Small intestine (tissue), 7 donors: ENCODE results near the gene EYS. TPM values are rescaled to one million over a fixed set of nuclear protein-coding genes. Genes with fewer than 3 reads are reported as not detected.
"Not testable (repeated sequence)": the region's sequence is repeated elsewhere in the genome, so short reads cannot be mapped to it uniquely, and the experiment has no call there.

Experiments
- DNase-seq, 2 donors: peaks; one replicate each; pipeline versions ENCODE4 v3.0.0 to v3.0.0-alpha.2; 2013
- FAIRE-seq: peaks from 2 replicates; lab custom pipeline; 2012; peaks lifted over from hg19 to GRCh38; lab: Jason Lieb, UNC
- H3K27ac ChIP-seq, 3 donors: one replicate each; pipeline ENCODE4 v1.5.1; 2013; ENCODE audit warnings: low read length in 2 of 3, mild to moderate bottlenecking in 2 of 3, control low read depth in 1 of 3, inconsistent platforms in 1 of 3, low read depth in 1 of 3, moderate library complexity in 1 of 3
- H3K27me3 ChIP-seq, 3 donors: one replicate each; pipeline ENCODE4 v1.6.1; 2013; ENCODE audit warnings: low read length in 3 of 3, inconsistent platforms in 1 of 3; ENCODE audit not compliant: control insufficient read depth in 3 of 3, insufficient read depth in 3 of 3
- H3K36me3 ChIP-seq, 3 donors: one replicate each; pipeline ENCODE4 v1.6.1; 2013; ENCODE audit warnings: low read length in 3 of 3, inconsistent platforms in 1 of 3, low read depth in 1 of 3, mild to moderate bottlenecking in 1 of 3, moderate library complexity in 1 of 3; ENCODE audit not compliant: control insufficient read depth in 3 of 3, insufficient read depth in 2 of 3
- H3K4me1 ChIP-seq, 3 donors: one replicate each; pipeline ENCODE4 v1.6.1; 2013; ENCODE audit warnings: low read length in 2 of 3, inconsistent platforms in 1 of 3, low read depth in 1 of 3, mild to moderate bottlenecking in 1 of 3, moderate library complexity in 1 of 3; ENCODE audit not compliant: control insufficient read depth in 3 of 3, insufficient read depth in 2 of 3
- H3K4me3 ChIP-seq, 3 donors: one replicate each; pipeline ENCODE4 v1.5.1; 2013; ENCODE audit warnings: low read length in 3 of 3, control low read depth in 1 of 3, inconsistent platforms in 1 of 3, low read depth in 1 of 3, mild to moderate bottlenecking in 1 of 3, moderate library complexity in 1 of 3
- H3K9me3 ChIP-seq, 2 donors: one replicate each; pipeline ENCODE4 v1.6.1; 2013; ENCODE audit warnings: low read depth in 1 of 2, low read length in 1 of 2; ENCODE audit not compliant: control insufficient read depth in 2 of 2, insufficient read depth in 1 of 2
- WGBS, 3 donors: extraction: QIAGEN DNeasy Blood & Tissue Kit; methylation state at CpG; one replicate each; pipeline ENCODE4 v1.1.7; 2013; 5-methylcytosine and 5-hydroxymethylcytosine counted together
- polyA plus RNA-seq, 4 donors: library from polyadenylated mRNA; stranded (reverse) in 3 of 4; unstranded in 1 of 4; fragments of 200-250 nt in 3 of 4; fragments of 120-200 nt in 1 of 4; gene quantifications; one replicate each; pipeline versions ENCODE4 v1.2.1 to v1.2.3, GENCODE V29; 2013
- donor health status: healthy with polysubstance abuse.
- donor health status: control.
- donor health status: control.
- donor health status: Bipolar disorder and iron deficiency.
- donor health status: healthy.

Gene EYS
- polyA plus RNA-seq, 4 donors, result 0.78 TPM; not detected in 3

GRCh38 chr6:63941747-63942470, 1765.1 kb downstream of the EYS start:
- peak in 1 of 2 donors; percentile 64 for DNase-seq
- no peaks in the 10 kb centered on the region for H3K9me3 ChIP-seq
- no peak overlapping the region for H3K4me3 ChIP-seq
- 14 to 37% (median 26%) methylated on average over 2 of the region's 2 CpGs for WGBS, 3 donors
- no peaks in the 10 kb centered on the region for H3K27me3 ChIP-seq
- peak overlapping the region in 1 of 3 donors; percentile 39 for H3K27ac ChIP-seq
- FAIRE-seq, result no peak
- no peaks in the 10 kb centered on the region for H3K36me3 ChIP-seq
- peaks cover 0 to 7% (median 0%) of the 10 kb centered on the region in 3 donors for H3K4me1 ChIP-seq

GRCh38 chr6:63940056-63940455, 1767.0 kb downstream of the EYS start:
- no peaks in the 10 kb centered on the region for H3K9me3 ChIP-seq
- no peaks in the 10 kb centered on the region for H3K36me3 ChIP-seq
- WGBS, 3 donors, result 93 to 97% (median 94%) methylated on average over 1 of the region's 1 CpG
- FAIRE-seq, result no peak
- H3K27ac ChIP-seq, result no peak overlapping the region
- H3K4me1 ChIP-seq, result peaks cover 0 to 19% (median 0%) of the 10 kb centered on the region in 3 donors
- no peak for DNase-seq
- no peaks in the 10 kb centered on the region for H3K27me3 ChIP-seq
- H3K4me3 ChIP-seq, result no peak overlapping the region

- Histone ChIP-seq H3K36me3 (no peaks in the 10 kb centered on the region), H3K4me3 (no peak overlapping the region), H3K9me3 (no peaks in the 10 kb centered on the region), H3K4me1 (peaks cover 0 to 16% (median 0%) of the 10 kb centered on the region in 3 donors), H3K27ac (peak overlapping the region in 1 of 3 donors; percentile 24), H3K27me3 (no peaks in the 10 kb centered on the region)
- FAIRE-seq (no peak), DNase-seq (peak in 1 of 2 donors; percentile 58)
Measured at GRCh38 chr6:63936399-63936798, 1770.6 kb downstream of the EYS start.

GRCh38 chr6:63935732-63936131, 1771.3 kb downstream of the EYS start:
- peak overlapping the region in 1 of 3 donors; percentile 24 for H3K27ac ChIP-seq

GRCh38 chr6:63933948-63934347, 1773.1 kb downstream of the EYS start:
- not testable (repeated sequence) for H3K27ac ChIP-seq, FAIRE-seq, H3K4me3 ChIP-seq, H3K27me3 ChIP-seq, H3K36me3 ChIP-seq, H3K9me3 ChIP-seq, DNase-seq
- H3K4me1 ChIP-seq, result peaks cover 0 to 18% (median 0%) of the 10 kb centered on the region in 3 donors
- WGBS, 3 donors, result 83 to 94% (median 92%) methylated on average over 3 of the region's 4 CpGs

More at GRCh38 chr6:63935732-63936131, 1771.3 kb downstream of the EYS start:
- DNase-seq (peak in 1 of 2 donors; percentile 31), FAIRE-seq (no peak)
- H3K4me1 ChIP-seq, result peaks cover 0 to 18% (median 0%) of the 10 kb centered on the region in 3 donors
- H3K27me3 ChIP-seq, result no peaks in the 10 kb centered on the region
- no peaks in the 10 kb centered on the region for H3K36me3 ChIP-seq
- H3K9me3 ChIP-seq, result no peaks in the 10 kb centered on the region
- no peak overlapping the region for H3K4me3 ChIP-seq

GRCh38 chr6:63930848-63931247, 1776.2 kb downstream of the EYS start:
- no peak for DNase-seq
- no peak overlapping the region for H3K27ac ChIP-seq

GRCh38 chr6:63929111-63929510, 1777.9 kb downstream of the EYS start:
- Histone ChIP-seq H3K27me3 (no peaks in the 10 kb centered on the region), H3K4me1 (peaks cover 0 to 16% (median 0%) of the 10 kb centered on the region in 3 donors), H3K27ac (no peak overlapping the region), H3K36me3 (no peaks in the 10 kb centered on the region), H3K9me3 (no peaks in the 10 kb centered on the region), H3K4me3 (no peak overlapping the region)
- WGBS, 3 donors, result 80 to 87% (median 83%) methylated on average over 2 of the region's 2 CpGs
- FAIRE-seq (no peak), DNase-seq (no peak)

More at GRCh38 chr6:63930848-63931247, 1776.2 kb downstream of the EYS start:
- Histone ChIP-seq H3K27me3 (no peaks in the 10 kb centered on the region), H3K9me3 (no peaks in the 10 kb centered on the region), H3K4me1 (peaks cover 0 to 23% (median 0%) of the 10 kb centered on the region in 3 donors), H3K4me3 (no peak overlapping the region), H3K36me3 (no peaks in the 10 kb centered on the region)
- FAIRE-seq, result no peak

- Histone ChIP-seq H3K4me3 (no peak overlapping the region), H3K4me1 (peaks cover 0 to 16% (median 0%) of the 10 kb centered on the region in 3 donors), H3K36me3 (no peaks in the 10 kb centered on the region), H3K27me3 (no peaks in the 10 kb centered on the region), H3K9me3 (no peaks in the 10 kb centered on the region), H3K27ac (no peak overlapping the region)
- DNase-seq (no peak), FAIRE-seq (no peak)
- 89 to 92% (median 89%) methylated on average over 3 of the region's 3 CpGs for WGBS, 3 donors
Measured at GRCh38 chr6:63928613-63929012, 1778.4 kb downstream of the EYS start.
